ENCODE measurements around the gene CPNE9.

CPNE9 gene

GRCh38 chr3:9703240-9703639, 393 bp upstream of the CPNE9 start:
- TF ChIP-seq CTCF (conservative IDR thresholded peaks at IDR 0.05) = no peak

GRCh38 chr3:9704347-9705322, 1.0 kb downstream of the CPNE9 start:
- peak overlapping the region; percentile 54; the same call in 1 of the 2 replicates for H3K27ac ChIP-seq
- no peak for TF ChIP-seq CTCF (conservative IDR thresholded peaks at IDR 0.05)

More at GRCh38 chr3:9703240-9703639, 393 bp upstream of the CPNE9 start:
- no peak overlapping the region for H3K27ac ChIP-seq

GRCh38 chr3:9710174-9710739, 6.6 kb downstream of the CPNE9 start:
- TF ChIP-seq CTCF (conservative IDR thresholded peaks at IDR 0.05) = no peak
- H3K27ac ChIP-seq = no peak overlapping the region

GRCh38 chr3:9712415-9712814, 8.8 kb downstream of the CPNE9 start:
- no peak overlapping the region for H3K27ac ChIP-seq
- no peak for TF ChIP-seq CTCF (conservative IDR thresholded peaks at IDR 0.05)

- no peak for TF ChIP-seq CTCF (conservative IDR thresholded peaks at IDR 0.05)
- H3K27ac ChIP-seq = no peak overlapping the region
These were observed 9.5 kb downstream of the CPNE9 start for GRCh38 chr3:9713142-9713541.

GRCh38 chr3:9715136-9715535, 11.5 kb downstream of the CPNE9 start:
- no peak for TF ChIP-seq CTCF (conservative IDR thresholded peaks at IDR 0.05)
- H3K27ac ChIP-seq = no peak overlapping the region

GRCh38 chr3:9715764-9716437, 12.3 kb downstream of the CPNE9 start:
- no peak overlapping the region for H3K27ac ChIP-seq
- TF ChIP-seq CTCF (conservative IDR thresholded peaks at IDR 0.05) = peak; percentile 33
